Measurements from ENCODE around the gene PMIS2.
A peak's percentile ranks its signal among the peaks of the same experiment; 100 is the strongest.

Gene PMIS2

GRCh38 chr19:35622750-35623149 lies 36.8 kb downstream of the PMIS2 start:
- Mint-ChIP-seq H3K27ac (no peak overlapping the region), H3K36me3 (no peaks in the 10 kb centered on the region), H3K9me3 (ENCODE audit: low read depth) (no peaks in the 10 kb centered on the region), H3K4me3 (no peak overlapping the region), H3K4me1 (ENCODE audit: low read depth) (no peaks in the 10 kb centered on the region), H3K27me3 (no peaks in the 10 kb centered on the region)

- Mint-ChIP-seq H3K36me3 (no peaks in the 10 kb centered on the region), H3K9me3 (ENCODE audit: low read depth) (no peaks in the 10 kb centered on the region), H3K4me1 (ENCODE audit: low read depth) (peaks cover 5% of the 10 kb centered on the region), H3K27me3 (no peaks in the 10 kb centered on the region), H3K4me3 (no peak overlapping the region), H3K27ac (no peak overlapping the region)
Observed at GRCh38 chr19:35623327-35624010, 37.5 kb downstream of the PMIS2 start.

GRCh38 chr19:35628264-35628564 lies 42.2 kb downstream of the PMIS2 start:
- Mint-ChIP-seq H3K4me3 (peak overlapping the region; percentile 98), H3K9me3 (ENCODE audit: low read depth) (no peaks in the 10 kb centered on the region), H3K27ac (peak overlapping the region; percentile 96), H3K36me3 (peaks cover 2% of the 10 kb centered on the region), H3K27me3 (no peaks in the 10 kb centered on the region), H3K4me1 (ENCODE audit: low read depth) (peaks cover 20% of the 10 kb centered on the region)

GRCh38 chr19:35628565-35629331 lies 42.8 kb downstream of the PMIS2 start, which contains the start of gene RBM42:
Gene RBM42 (plus strand): TSS chr19:35629036. CDS start chr19:35629154, 118 bp downstream.
- Mint-ChIP-seq H3K4me3 (peak within 1 kb of the TSS; percentile 98), H3K9me3 (ENCODE audit: low read depth) (no peaks in the 10 kb centered on the region), H3K27me3 (no peaks in the 10 kb centered on the region), H3K27ac (peak within 1 kb of the TSS; percentile 96), H3K4me1 (ENCODE audit: low read depth) (peaks cover 21% of the 10 kb centered on the region), H3K36me3 (peaks cover 2% of the 10 kb centered on the region)

- Mint-ChIP-seq H3K27me3 (no peaks in the 10 kb centered on the region), H3K4me1 (ENCODE audit: low read depth) (peaks cover 21% of the 10 kb centered on the region), H3K4me3 (peak overlapping the region; percentile 98), H3K27ac (peak overlapping the region; percentile 80), H3K36me3 (peaks cover 2% of the 10 kb centered on the region), H3K9me3 (ENCODE audit: low read depth) (no peaks in the 10 kb centered on the region)
Observed at GRCh38 chr19:35629332-35629633, 43.3 kb downstream of the PMIS2 start.

GRCh38 chr19:35633727-35634440 lies 47.9 kb downstream of the PMIS2 start:
- Mint-ChIP-seq H3K4me1 (ENCODE audit: low read depth) (peaks cover 12% of the 10 kb centered on the region), H3K36me3 (peaks cover 2% of the 10 kb centered on the region), H3K27me3 (no peaks in the 10 kb centered on the region), H3K9me3 (ENCODE audit: low read depth) (no peaks in the 10 kb centered on the region), H3K27ac (no peak overlapping the region), H3K4me3 (no peak overlapping the region)

GRCh38 chr19:35636651-35637050 lies 50.7 kb downstream of the PMIS2 start:
- Mint-ChIP-seq H3K4me3 (no peak overlapping the region), H3K27ac (no peak overlapping the region), H3K4me1 (ENCODE audit: low read depth) (peaks cover 10% of the 10 kb centered on the region), H3K27me3 (no peaks in the 10 kb centered on the region), H3K36me3 (no peaks in the 10 kb centered on the region), H3K9me3 (ENCODE audit: low read depth) (no peaks in the 10 kb centered on the region)
